ENCODE measurements around the gene RAB11FIP2. TPM values are rescaled to one million over a fixed set of nuclear protein-coding genes. Genes with fewer than 3 reads are reported as not detected.

The RAB11FIP2 gene
- total RNA-seq, 3 donors from 2014 or later (not counting 1 experiment from before 2014, with no cell fraction given) = 30.1 to 37.1 (median 32.1) TPM

DNA sequence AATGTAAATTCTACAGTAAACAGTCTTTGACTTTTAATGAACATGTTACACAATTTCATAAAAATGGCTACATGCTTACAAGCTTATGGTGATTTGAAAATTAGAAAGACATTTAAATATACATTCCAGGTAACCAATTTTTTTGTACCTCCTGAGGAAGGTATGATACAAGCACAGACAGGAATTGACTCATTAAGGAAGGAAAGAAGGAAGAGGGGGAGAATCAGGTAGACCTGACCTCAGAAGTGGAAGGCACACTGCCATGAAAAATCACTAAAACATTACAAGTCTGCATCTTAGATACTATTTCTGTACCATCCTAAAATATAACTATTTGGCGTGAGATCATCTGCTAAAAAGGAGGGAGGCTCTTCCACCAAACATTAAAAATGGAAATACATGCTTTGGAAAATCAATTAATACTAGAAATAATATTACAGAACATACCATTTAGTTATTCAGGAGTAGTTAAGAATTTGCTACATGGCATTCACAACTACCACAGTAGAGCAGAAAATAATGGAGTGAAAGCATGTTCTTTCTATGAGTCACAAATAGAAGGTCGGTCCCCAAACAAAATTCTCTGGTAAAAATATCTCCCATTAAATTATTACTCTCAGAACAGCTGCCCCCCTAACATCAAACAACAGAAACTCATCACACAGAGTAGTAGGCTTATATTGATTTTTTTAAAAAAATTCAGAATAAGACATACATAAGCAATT, 15.2 kb downstream of the RAB11FIP2 start:
- Histone ChIP-seq H3K4me1 (ENCODE audit: control insufficient read depth, insufficient read depth, low read length) (no peaks in the 10 kb centered on the region), H3K27ac (ENCODE audit: low read length) (no peak overlapping the region), H3K9me3 (ENCODE audit: control insufficient read depth, insufficient read depth, low read length) (no peaks in the 10 kb centered on the region), H3K36me3 (ENCODE audit: control insufficient read depth, insufficient read depth, low read length) (peaks cover 9% of the 10 kb centered on the region), H3K27me3 (ENCODE audit: control insufficient read depth, insufficient read depth, low read length) (no peaks in the 10 kb centered on the region), H3K4me3 (ENCODE audit: low read length) (no peak overlapping the region)
- no peak for ATAC-seq
- no peak overlapping the region for H3K4me3 Mint-ChIP-seq
- H3K27me3 Mint-ChIP-seq (ENCODE audit: low read depth in 2 of 2) = no peaks in the 10 kb centered on the region
- no peak for DNase-seq
- no peak overlapping the region for H3K27ac Mint-ChIP-seq
- no peaks in the 10 kb centered on the region for H3K9me3 Mint-ChIP-seq
- H3K4me1 Mint-ChIP-seq = peaks cover 0 to 16% of the 10 kb centered on the region in 2 donors
- TF ChIP-seq, protein P1, sequence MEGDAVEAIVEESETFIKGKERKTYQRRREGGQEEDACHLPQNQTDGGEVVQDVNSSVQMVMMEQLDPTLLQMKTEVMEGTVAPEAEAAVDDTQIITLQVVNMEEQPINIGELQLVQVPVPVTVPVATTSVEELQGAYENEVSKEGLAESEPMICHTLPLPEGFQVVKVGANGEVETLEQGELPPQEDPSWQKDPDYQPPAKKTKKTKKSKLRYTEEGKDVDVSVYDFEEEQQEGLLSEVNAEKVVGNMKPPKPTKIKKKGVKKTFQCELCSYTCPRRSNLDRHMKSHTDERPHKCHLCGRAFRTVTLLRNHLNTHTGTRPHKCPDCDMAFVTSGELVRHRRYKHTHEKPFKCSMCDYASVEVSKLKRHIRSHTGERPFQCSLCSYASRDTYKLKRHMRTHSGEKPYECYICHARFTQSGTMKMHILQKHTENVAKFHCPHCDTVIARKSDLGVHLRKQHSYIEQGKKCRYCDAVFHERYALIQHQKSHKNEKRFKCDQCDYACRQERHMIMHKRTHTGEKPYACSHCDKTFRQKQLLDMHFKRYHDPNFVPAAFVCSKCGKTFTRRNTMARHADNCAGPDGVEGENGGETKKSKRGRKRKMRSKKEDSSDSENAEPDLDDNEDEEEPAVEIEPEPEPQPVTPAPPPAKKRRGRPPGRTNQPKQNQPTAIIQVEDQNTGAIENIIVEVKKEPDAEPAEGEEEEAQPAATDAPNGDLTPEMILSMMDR (IDR thresholded peaks at IDR 0.05) = no peak
- no peaks in the 10 kb centered on the region for H3K36me3 Mint-ChIP-seq
- 100% methylated on average over 1 of the region's 2 CpGs for WGBS (ENCODE audit: insufficient coverage)
- intact Hi-C loops (cut with micrococcal nuclease) = no loop called here

DNA sequence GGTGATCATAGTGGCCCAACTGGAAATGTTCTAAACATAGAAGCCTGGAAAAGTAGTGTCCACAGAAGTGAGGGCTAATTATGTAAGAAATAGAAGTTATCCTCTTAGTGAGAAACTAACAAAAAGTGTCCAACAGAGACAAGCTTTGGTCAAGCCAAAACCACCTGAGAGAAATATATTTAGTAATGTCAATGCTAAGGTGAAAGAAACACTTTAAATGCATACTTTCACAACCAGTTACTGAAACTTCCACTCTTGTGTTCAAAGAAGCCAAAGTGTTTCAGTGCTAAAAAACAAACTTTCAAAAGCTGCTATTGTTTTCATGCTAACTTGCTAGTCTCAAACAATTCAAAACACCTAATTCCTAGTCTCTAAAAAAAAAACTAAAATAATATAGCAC, 18.1 kb downstream of the RAB11FIP2 start:
- ATAC-seq (no peak), DNase-seq (no peak)
- H3K27me3 Mint-ChIP-seq (ENCODE audit: low read depth in 2 of 2) = no peaks in the 10 kb centered on the region
- H3K36me3 ChIP-seq (ENCODE audit: control insufficient read depth, insufficient read depth, low read length) = peaks cover 3% of the 10 kb centered on the region
- TF ChIP-seq, protein P1 (IDR thresholded peaks at IDR 0.05) = no peak
- H3K9me3 Mint-ChIP-seq = no peaks in the 10 kb centered on the region
- no peak overlapping the region for H3K4me3 ChIP-seq (ENCODE audit: low read length)
- H3K27ac Mint-ChIP-seq = no peak overlapping the region
- no peak overlapping the region for H3K27ac ChIP-seq (ENCODE audit: low read length)
- no peak overlapping the region for H3K4me3 Mint-ChIP-seq
- no peaks in the 10 kb centered on the region for H3K9me3 ChIP-seq (ENCODE audit: control insufficient read depth, insufficient read depth, low read length)
- intact Hi-C loops (cut with micrococcal nuclease) = no loop called here
- no peaks in the 10 kb centered on the region for H3K27me3 ChIP-seq (ENCODE audit: control insufficient read depth, insufficient read depth, low read length)
- H3K4me1 Mint-ChIP-seq = peaks cover 0 to 6% of the 10 kb centered on the region in 2 donors
- H3K36me3 Mint-ChIP-seq = no peaks in the 10 kb centered on the region
- H3K4me1 ChIP-seq (ENCODE audit: control insufficient read depth, insufficient read depth, low read length) = no peaks in the 10 kb centered on the region

DNA sequence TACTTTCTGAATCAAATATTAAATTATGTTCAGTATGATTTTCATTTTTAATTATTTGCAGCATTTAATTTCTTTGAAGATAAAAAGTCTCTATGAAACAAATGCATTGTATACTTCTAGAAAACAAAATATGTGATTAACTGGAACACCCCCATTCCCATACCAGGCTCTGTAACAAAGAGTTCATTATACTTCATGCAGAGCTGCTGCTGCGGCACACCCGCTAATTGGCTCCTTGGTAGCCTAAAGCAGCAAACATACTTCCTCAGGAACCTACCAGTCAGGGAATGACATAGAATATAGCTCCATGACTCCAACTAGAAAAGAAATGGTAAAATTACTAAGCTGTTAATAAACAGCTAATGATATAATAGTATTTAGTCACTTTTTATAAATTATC, 19.3 kb downstream of the RAB11FIP2 start:
- Histone ChIP-seq H3K27me3 (ENCODE audit: control insufficient read depth, insufficient read depth, low read length) (no peaks in the 10 kb centered on the region), H3K4me1 (ENCODE audit: control insufficient read depth, insufficient read depth, low read length) (no peaks in the 10 kb centered on the region), H3K9me3 (ENCODE audit: control insufficient read depth, insufficient read depth, low read length) (no peaks in the 10 kb centered on the region), H3K27ac (ENCODE audit: low read length) (no peak overlapping the region), H3K36me3 (ENCODE audit: control insufficient read depth, insufficient read depth, low read length) (no peaks in the 10 kb centered on the region), H3K4me3 (ENCODE audit: low read length) (no peak overlapping the region)
- intact Hi-C loops (cut with micrococcal nuclease) = no loop called here
- Mint-ChIP-seq H3K27ac (no peak overlapping the region), H3K27me3 (ENCODE audit: low read depth in 2 of 2) (no peaks in the 10 kb centered on the region), H3K9me3 (no peaks in the 10 kb centered on the region), H3K4me1 (peaks cover 0 to 6% of the 10 kb centered on the region in 2 donors), H3K36me3 (no peaks in the 10 kb centered on the region), H3K4me3 (no peak overlapping the region)
- TF ChIP-seq, protein P1 (IDR thresholded peaks at IDR 0.05) = no peak
- ATAC-seq (no peak), DNase-seq (no peak)
- 83% methylated on average over 1 of the region's 2 CpGs for WGBS (ENCODE audit: insufficient coverage)

DNA sequence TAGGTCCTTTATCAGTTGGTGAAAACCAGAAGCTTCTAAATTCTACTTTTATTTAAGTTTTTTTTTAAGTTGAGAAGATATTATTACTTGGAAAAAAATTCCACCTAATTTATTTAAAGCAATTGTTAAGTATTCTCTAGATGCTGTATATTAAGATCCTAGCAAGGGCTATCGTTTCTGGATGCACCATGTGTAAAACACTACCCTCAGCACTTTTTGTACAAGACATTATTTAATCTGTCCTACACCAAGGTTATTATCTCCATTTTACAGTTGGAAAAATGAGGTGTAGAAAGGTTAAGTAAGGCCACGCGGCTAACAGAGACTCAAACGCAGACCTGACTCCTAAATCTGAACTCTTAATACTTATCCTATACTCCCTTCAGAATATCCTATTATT, 19.8 kb downstream of the RAB11FIP2 start:
- no peaks in the 10 kb centered on the region for H3K27me3 ChIP-seq (ENCODE audit: control insufficient read depth, insufficient read depth, low read length)
- ATAC-seq = no peak
- Mint-ChIP-seq H3K36me3 (no peaks in the 10 kb centered on the region), H3K4me1 (peaks cover 0 to 6% of the 10 kb centered on the region in 2 donors), H3K9me3 (no peaks in the 10 kb centered on the region), H3K4me3 (no peak overlapping the region), H3K27me3 (ENCODE audit: low read depth in 2 of 2) (no peaks in the 10 kb centered on the region), H3K27ac (no peak overlapping the region)
- intact Hi-C loops (cut with micrococcal nuclease) = no loop called here
- H3K4me1 ChIP-seq (ENCODE audit: control insufficient read depth, insufficient read depth, low read length) = no peaks in the 10 kb centered on the region
- WGBS (ENCODE audit: insufficient coverage) = no CpG with 5 or more reads among the region's 4 CpGs
- no peak for DNase-seq
- no peaks in the 10 kb centered on the region for H3K9me3 ChIP-seq (ENCODE audit: control insufficient read depth, insufficient read depth, low read length)
- TF ChIP-seq, protein P1 (IDR thresholded peaks at IDR 0.05) = no peak
- H3K4me3 ChIP-seq (ENCODE audit: low read length) = no peak overlapping the region
- no peaks in the 10 kb centered on the region for H3K36me3 ChIP-seq (ENCODE audit: control insufficient read depth, insufficient read depth, low read length)
- H3K27ac ChIP-seq (ENCODE audit: low read length) = no peak overlapping the region
